SJSA1 (cell line): ENCODE results near the gene RCN2. TPM values are rescaled to one million over a fixed set of nuclear protein-coding genes. Genes with fewer than 3 reads are reported as not detected.
"Not testable (repeated sequence)": the region's sequence is repeated elsewhere in the genome, so short reads cannot be mapped to it uniquely, and the experiment has no call there.

Source experiments
- DNase-seq, 2 experiments: peaks; one replicate each; pipeline ENCODE4 v3.0.0-alpha.2; 2015 to 2020; ENCODE audit warnings: low spot score in 2 of 2, low read depth in 1 of 2
- H3K27ac ChIP-seq: fragments of 250-450 bp; sonication (Bioruptor Pico); 2 replicates; pipeline ENCODE4 v1.5.1; 2020; ENCODE audit warnings: mild to moderate bottlenecking, moderate library complexity
- H3K27me3 ChIP-seq: fragments of 250-450 bp; sonication (Bioruptor Pico); replicated peaks from 2 replicates; pipeline ENCODE4 v1.5.1; 2020; ENCODE audit warnings: mild to moderate bottlenecking, moderate library complexity
- H3K36me3 ChIP-seq: fragments of 250-450 bp; sonication (Bioruptor Pico); 2 replicates; pipeline ENCODE4 v1.5.1; 2020; ENCODE audit warnings: mild to moderate bottlenecking
- H3K4me1 ChIP-seq: fragments of 250-450 bp; sonication (Bioruptor Pico); replicated peaks from 2 replicates; pipeline ENCODE4 v1.6.1; 2021; ENCODE audit warnings: mild to moderate bottlenecking
- H3K4me3 ChIP-seq: fragments of 250-450 bp; sonication (Bioruptor Pico); 2 replicates; pipeline ENCODE4 v1.5.1; 2020; ENCODE audit warnings: mild to moderate bottlenecking
- H3K9me3 ChIP-seq: fragments of 250-450 bp; sonication (Bioruptor Pico); replicated peaks from 2 replicates; pipeline ENCODE4 v1.5.1; 2020; ENCODE audit warnings: mild to moderate bottlenecking
- total RNA-seq: library from RNA; depleted of rRNA; stranded (reverse); fragments of >200 nt; shearing (Covaris generic); gene quantifications from 2 replicates; pipeline ENCODE4 v1.2.3, GENCODE V29; 2014; rRNA removed

The RCN2 gene, protein sequence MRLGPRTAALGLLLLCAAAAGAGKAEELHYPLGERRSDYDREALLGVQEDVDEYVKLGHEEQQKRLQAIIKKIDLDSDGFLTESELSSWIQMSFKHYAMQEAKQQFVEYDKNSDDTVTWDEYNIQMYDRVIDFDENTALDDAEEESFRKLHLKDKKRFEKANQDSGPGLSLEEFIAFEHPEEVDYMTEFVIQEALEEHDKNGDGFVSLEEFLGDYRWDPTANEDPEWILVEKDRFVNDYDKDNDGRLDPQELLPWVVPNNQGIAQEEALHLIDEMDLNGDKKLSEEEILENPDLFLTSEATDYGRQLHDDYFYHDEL
- total RNA-seq, result 135 and 145 TPM in 2 replicates

DNA sequence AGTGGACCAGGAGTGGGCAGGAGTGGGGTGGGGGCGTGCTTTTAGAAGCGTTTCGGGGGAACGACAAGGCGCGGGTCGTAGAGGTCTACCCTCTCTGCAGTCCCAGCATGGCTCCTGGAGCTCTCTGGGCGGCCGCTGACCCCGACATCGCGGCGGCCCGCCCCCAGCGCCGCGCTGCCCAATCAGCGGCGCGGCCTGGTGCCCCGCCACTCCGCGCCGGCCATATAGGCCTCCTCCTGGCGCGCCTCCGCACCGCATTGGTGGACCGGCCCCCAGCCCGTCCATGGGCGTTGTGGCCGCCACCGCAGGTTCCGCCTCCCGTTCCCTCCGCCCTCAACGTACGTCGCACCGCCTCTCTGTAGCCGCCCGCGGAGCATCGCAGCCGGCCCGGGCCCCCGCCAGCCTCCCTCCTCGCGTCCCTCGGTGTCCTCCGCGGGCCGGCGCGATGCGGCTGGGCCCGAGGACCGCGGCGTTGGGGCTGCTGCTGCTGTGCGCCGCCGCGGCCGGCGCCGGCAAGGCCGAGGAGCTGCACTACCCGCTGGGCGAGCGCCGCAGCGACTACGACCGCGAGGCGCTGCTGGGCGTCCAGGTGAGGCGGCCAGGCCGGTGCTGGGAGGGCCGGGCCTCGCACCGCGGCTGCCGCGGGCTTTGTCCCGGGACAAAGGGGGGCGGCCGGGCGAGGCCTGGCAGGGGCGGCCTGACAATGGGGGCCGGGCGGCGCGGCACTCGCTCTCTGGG lies at the start of gene RCN2:
Gene RCN2, plus strand, starts transcription at position 353 of the 738 bp plus-strand sequence. Its CDS starts 93 bp downstream, at position 446.
- H3K36me3 ChIP-seq, result peaks cover 40% of the 10 kb centered on the region
- H3K27ac ChIP-seq, result 0 out of 2 replicates have a peak within 1 kb of the TSS, but pooled peaks have one; percentile 23
- H3K27me3 ChIP-seq, result no peaks in the 10 kb centered on the region
- H3K4me3 ChIP-seq, result peak within 1 kb of the TSS; percentile 94
- no peaks in the 10 kb centered on the region for H3K9me3 ChIP-seq
- DNase-seq, result peak; percentile 91 to 95
- peaks cover 11% of the 10 kb centered on the region for H3K4me1 ChIP-seq

DNA sequence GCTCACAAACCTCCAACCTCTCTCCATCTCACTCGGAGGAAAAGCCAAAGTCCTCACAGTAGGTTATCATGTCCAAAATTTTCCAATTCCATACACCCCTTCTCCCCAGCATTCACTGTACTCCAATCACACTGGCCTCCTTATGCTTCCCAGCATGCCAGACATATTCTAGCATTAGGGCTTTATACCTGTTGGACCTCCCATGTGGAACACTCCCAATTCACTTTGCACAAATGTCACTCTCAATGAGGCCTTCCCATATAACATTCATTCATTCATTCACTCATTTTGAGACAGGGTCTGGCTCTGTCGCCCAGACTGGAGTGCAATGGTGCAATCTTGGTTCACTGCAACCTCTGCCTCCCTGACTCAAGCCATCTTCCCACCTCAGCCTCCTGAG lies 46.3 kb upstream of the RCN2 start:
- H3K4me1 ChIP-seq, result no peaks in the 10 kb centered on the region
- no peaks in the 10 kb centered on the region for H3K36me3 ChIP-seq
- H3K27ac ChIP-seq, result no peak overlapping the region
- H3K4me3 ChIP-seq, result no peak overlapping the region
- DNase-seq, result no peak
- H3K9me3 ChIP-seq, result no peaks in the 10 kb centered on the region
- no peaks in the 10 kb centered on the region for H3K27me3 ChIP-seq

DNA sequence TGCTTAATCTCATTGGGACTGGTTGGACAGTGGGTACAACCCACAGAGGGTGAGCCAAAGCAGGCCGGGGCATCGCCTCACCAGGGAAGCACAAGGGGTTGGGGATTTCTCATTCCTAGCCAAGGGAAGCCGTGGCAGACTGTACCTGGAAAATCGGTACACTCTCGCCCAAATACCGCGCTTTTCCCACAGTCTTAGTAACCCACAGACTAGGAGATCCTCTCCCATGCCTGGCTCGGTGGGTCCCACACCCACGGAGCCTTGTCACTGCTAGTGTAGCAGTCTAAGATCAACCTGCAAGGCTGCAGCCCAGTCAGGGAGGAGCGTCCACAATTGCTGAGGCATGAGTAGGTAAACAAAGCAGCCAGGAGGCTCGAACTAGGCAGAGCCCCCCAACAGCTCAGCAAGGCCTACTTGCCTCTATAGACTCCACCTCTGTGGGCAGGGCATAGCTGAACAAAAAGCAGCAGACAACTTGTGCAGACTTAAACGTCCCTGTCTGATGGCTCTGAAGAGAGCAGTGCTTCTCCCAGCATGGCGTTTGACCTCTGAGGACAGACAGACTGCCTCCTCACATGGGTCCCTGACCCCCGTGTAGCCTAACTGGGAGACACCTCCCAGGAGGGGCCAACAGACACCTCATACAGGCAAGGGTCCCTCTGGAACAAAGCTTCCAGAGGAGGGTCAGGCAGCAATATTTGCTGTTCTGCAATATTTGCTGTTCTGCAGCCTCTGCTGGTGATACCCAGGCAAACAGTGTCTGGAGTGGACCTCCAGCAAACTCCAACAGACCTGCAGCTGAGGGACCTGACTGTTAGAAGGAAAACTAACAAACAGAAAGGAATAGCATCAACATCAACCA lies 44.0 kb upstream of the RCN2 start:
- H3K4me1 ChIP-seq, DNase-seq, H3K27ac ChIP-seq, H3K36me3 ChIP-seq, H3K27me3 ChIP-seq, H3K4me3 ChIP-seq, H3K9me3 ChIP-seq: not testable (repeated sequence)

DNA sequence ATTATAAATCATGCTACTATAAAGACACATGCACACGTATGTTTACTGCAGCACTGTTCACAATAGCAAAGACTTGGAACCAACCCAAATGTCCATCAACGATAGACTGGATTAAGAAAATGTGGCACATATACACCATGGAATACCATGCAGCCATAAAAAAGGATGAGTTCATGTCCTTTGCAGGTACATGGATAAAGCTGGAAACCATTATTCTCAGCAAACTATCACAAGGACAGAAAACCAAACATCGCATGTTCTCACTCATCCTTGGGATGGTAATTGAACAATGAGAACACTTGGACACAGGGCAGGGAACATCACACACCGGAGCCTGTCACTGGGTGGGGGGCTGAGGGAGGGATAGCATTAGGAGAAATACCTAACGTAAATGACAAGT lies 38.7 kb upstream of the RCN2 start:
- not testable (repeated sequence) for DNase-seq, H3K9me3 ChIP-seq, H3K36me3 ChIP-seq, H3K4me1 ChIP-seq, H3K27me3 ChIP-seq, H3K4me3 ChIP-seq, H3K27ac ChIP-seq

DNA sequence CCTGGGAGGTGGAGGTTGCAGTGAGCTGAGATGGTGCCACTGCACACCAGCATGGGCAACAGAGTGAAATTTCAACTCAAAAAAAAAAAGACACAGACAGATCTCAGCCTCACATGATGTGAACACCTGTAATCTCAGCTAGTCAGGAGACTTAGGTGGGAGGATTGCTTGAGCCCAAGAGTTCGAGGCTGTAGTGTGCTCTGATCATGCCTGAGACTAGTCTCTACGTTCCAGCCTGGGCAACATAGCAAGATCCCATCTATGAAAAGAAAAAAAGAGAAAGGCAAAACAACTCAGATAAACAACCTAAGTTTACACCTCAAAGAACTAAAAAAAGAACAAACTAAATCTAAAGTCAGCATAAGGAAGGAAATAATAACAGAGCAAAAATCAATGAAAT lies 37.4 kb upstream of the RCN2 start:
- no peak for DNase-seq
- H3K9me3 ChIP-seq, result no peaks in the 10 kb centered on the region

DNA sequence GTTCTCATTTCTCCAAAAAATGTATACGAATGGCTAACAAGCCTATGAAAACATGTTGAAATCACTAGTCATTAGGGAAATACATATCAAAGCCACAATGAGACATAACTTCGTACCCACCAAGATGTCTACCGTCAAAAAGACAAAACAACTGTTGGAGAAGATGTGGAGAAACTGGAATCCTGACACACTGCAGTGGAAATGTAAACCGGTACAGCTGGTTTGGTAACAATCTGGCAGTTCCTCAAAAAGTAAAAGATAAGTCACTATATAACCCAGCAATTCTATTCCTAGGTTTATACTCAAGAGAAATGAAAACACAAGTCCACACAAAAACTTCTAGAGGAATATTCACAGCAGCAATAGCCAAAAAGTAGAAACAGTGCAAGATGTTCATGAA lies 33.4 kb upstream of the RCN2 start:
- Histone ChIP-seq H3K36me3 (no peaks in the 10 kb centered on the region), H3K9me3 (no peaks in the 10 kb centered on the region), H3K27me3 (no peaks in the 10 kb centered on the region), H3K4me3 (no peak overlapping the region), H3K27ac (no peak overlapping the region), H3K4me1 (no peaks in the 10 kb centered on the region)
- DNase-seq, result no peak

More for the DNA sequence above, 37.4 kb upstream of the RCN2 start:
- Histone ChIP-seq H3K4me3 (no peak overlapping the region), H3K27ac (no peak overlapping the region), H3K36me3 (no peaks in the 10 kb centered on the region), H3K4me1 (no peaks in the 10 kb centered on the region), H3K27me3 (no peaks in the 10 kb centered on the region)

DNA sequence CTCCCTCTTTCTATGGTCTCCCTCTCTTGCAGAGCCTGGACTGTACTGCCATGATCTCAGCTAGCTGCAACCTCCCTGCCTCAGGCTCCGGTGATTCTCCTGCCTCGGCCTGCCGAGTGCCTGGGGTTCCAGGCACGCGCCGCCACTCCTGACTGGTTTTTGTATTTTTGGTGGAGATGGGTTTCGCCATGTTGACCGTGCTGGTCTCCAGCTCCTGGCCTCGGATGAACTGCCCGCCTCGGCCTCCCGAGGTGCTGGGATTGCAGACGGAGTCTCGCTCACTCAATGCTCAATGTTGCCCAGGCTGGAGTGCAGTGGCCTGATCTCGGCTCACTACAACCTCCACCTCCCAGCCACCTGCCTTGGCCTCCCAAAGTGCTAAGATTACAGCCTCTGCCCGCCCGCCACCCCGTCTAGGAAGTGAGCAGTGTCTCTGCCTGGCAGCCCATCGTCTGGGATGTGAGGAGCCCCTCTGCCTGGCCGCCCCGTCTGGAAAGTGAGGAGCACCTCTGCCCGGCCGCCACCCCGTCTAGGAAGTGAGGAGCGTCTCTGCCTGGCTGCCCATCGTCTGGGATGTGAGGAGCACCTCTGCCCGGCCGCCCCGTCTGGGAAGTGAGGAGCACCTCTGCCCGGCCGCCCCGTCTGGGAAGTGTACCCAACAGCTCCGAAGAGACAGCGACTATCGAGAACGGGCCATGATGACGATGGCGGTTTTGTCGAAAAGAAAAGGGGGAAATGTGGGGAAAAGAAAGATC lies 32.2 kb upstream of the RCN2 start:
- H3K4me1 ChIP-seq, H3K27ac ChIP-seq, DNase-seq, H3K4me3 ChIP-seq, H3K36me3 ChIP-seq, H3K27me3 ChIP-seq, H3K9me3 ChIP-seq: not testable (repeated sequence)

DNA sequence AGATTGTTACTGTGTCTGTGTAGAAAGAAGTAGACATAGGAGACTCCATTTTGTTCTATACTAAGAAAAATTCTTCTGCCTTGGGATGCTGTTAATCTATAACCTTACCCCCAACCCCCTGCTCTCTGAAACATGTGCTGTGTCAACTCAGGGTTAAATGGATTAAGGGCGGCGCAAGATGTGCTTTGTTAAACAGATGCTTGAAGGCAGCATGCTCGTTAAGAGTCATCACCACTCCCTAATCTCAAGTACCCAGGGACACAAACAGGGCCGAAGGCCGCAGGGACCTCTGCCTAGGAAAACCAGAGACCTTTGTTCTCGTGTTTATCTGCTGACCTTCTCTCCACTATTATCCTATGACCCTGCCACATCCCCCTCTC lies 31.6 kb upstream of the RCN2 start:
- not testable (repeated sequence) for H3K4me3 ChIP-seq, DNase-seq

DNA sequence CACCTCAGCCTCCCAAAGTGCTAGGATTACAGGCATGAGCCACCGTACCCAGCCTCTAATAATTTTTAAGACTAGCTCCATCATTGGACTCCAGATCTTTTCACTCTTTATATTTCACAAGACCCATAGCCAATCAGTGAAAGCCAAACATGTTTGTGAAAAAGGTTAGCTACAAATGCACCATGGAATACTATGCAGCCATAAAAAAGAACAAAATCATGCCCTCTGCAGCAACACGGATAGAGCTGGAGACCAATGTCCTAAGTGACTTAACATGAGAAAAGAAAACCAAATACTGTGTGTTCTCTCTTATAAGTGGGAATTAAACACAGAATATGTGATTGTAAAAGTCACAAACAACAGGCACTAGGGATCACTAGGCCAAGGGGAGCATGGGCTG lies 29.6 kb upstream of the RCN2 start:
- peaks cover 11% of the 10 kb centered on the region for H3K4me1 ChIP-seq
- DNase-seq, result no peak
- no peaks in the 10 kb centered on the region for H3K27me3 ChIP-seq
- H3K36me3 ChIP-seq, result peaks cover 5% of the 10 kb centered on the region
- no peaks in the 10 kb centered on the region; the same call in 1 of the 2 replicates for H3K9me3 ChIP-seq
- no peak overlapping the region for H3K4me3 ChIP-seq
- H3K27ac ChIP-seq, result no peak overlapping the region

More for the DNA sequence above, 31.6 kb upstream of the RCN2 start:
- not testable (repeated sequence) for H3K27ac ChIP-seq, H3K9me3 ChIP-seq, H3K4me1 ChIP-seq, H3K36me3 ChIP-seq, H3K27me3 ChIP-seq

DNA sequence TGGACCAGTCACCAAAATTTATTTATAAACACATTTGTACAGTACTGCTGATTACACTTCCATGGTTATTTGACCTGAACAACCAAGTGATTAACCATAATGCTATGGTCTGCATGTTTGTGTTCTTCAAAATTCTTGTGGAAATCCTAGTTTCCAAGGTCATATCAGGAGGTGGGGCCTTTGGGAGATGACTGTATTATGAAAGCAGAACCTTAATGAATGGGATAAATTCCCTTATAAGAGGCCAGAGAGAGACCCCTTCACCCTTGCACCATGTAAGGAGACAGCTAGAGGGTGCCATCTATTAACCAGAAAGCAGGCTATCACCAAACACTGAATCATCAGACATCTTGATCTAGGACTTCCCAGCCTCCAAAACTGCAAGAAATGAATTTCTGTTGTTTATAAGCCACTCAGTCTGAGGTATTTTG lies 28.3 kb upstream of the RCN2 start:
- Histone ChIP-seq H3K27ac (no peak overlapping the region), H3K36me3 (peaks cover 5% of the 10 kb centered on the region), H3K4me3 (no peak overlapping the region), H3K27me3 (no peaks in the 10 kb centered on the region), H3K9me3 (no peaks in the 10 kb centered on the region; the same call in 1 of the 2 replicates), H3K4me1 (peaks cover 11% of the 10 kb centered on the region)
- DNase-seq, result no peak

DNA sequence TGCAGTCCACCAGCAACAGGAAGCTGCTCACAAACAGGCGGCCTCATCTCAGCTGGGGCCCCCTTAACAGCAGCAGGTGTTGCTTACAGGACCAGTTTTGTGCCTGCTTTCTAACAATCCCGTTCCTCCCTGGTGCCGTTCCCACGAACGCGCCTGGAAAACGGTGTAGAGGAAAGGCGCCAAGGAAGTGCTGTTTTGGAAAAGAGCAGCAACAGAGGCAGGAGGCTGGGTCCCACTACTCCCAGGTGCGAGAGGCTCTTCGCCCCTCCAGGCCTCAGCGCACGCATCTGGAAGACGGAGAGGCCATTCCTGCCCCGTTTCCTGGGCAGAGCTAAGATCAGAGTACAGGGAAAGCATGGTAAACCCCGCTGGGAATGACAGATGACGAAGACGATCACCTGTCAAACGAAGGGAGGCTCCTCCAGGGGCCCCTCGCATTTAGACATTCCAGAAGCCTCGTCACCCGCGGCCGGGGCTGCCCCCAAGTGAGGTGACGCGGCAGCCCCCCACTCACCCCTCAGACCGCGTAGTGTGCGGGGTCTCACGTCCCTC lies 27.0 kb upstream of the RCN2 start:
- Histone ChIP-seq H3K9me3 (no peaks in the 10 kb centered on the region; the same call in 1 of the 2 replicates), H3K36me3 (peaks cover 5% of the 10 kb centered on the region), H3K4me3 (peak overlapping the region; percentile 84), H3K27me3 (no peaks in the 10 kb centered on the region), H3K4me1 (peaks cover 11% of the 10 kb centered on the region), H3K27ac (peak overlapping the region; percentile 49)
- DNase-seq, result peak in 1 of 2 experiments; percentile 31

DNA sequence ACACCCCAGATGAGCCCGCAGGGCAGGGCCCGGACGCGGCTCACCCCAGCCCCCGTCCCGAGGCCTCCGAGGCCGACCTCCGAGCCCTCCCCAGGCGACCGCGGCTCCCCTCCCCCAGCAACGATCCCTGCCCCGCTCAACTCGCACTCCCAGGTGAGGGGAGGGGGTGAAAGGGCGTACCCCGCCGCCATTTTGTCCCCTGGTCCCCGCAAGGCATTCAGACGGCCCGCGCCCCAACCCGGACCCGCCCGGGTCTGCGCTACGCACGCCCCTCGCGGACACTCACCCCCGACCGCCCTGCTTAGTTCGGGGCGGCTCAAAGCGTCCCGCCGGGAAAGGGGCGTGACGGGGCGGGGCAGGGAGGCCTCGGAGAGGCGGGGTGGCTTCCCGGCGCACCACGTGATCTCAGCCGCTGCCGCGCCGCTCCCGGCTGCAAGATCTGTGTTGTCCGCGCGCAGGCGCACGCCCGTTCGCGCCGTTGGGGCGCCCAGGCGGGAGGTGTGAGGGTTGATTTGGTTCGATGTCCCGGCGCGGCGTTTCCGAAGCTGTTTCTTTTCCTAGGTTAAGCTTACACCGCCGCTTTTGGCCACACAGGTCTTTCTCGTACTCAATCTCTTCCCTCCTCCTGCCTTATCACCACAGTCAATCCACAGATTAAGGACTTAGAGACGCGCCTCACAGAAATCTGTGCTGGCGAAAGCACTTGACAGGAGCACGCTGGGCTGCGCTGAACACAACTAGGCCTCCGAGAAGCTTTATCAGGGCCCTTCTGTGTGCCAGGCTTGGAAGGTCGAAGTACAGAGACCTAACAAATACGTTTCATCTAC lies 26.3 kb upstream of the RCN2 start, which contains the start of gene SCAPER:
Gene SCAPER, minus strand, starts transcription at position 328 of the 827 bp plus-strand sequence. CDS start 21,523 bp downstream, outside the sequence.
- Histone ChIP-seq H3K9me3 (no peaks in the 10 kb centered on the region; the same call in 1 of the 2 replicates), H3K4me3 (peak within 1 kb of the TSS; percentile 84), H3K27ac (peak within 1 kb of the TSS; percentile 49), H3K27me3 (no peaks in the 10 kb centered on the region), H3K36me3 (peaks cover 5% of the 10 kb centered on the region), H3K4me1 (peaks cover 11% of the 10 kb centered on the region)
- DNase-seq, result peak; percentile 82 to 90
